Panc1 (cell line): ENCODE data around the gene COL26A1. TPM values are rescaled to one million over a fixed set of nuclear protein-coding genes. Genes with fewer than 3 reads are reported as not detected.

Source experiments
- ATAC-seq: fragments of 200-7000 bp; cut with Tn5 transposase; 2 replicates; pipeline ENCODE4 v1.9.1; 2020; ENCODE audit warnings: mild to moderate bottlenecking, moderate library complexity
- BruUV-seq: library from RNA; stranded (reverse); fragments of 400-500 nt; replicated peaks from 2 replicates; lab custom pipeline; 2021; lab: Mats Ljungman, UMichigan
- CTCF ChIA-PET: fragments of 300-600 bp; sonication (Branson Sonifier 250); formaldehyde crosslinking; loops from one replicate; lab custom pipeline; 2022; ENCODE audit warnings: antibody characterized with exemption; lab: Charles Lee
- POLR2A ChIA-PET: fragments of 300-600 bp; sonication (Branson Sonifier 250); formaldehyde crosslinking; loops from one replicate; lab custom pipeline; 2022; ENCODE audit warnings: antibody characterized with exemption; lab: Charles Lee
- DNase-seq: peaks from one replicate; pipeline ENCODE4 v3.0.0-alpha.2; 2010; ENCODE audit warnings: low read depth, low spot score
- H3K27ac ChIP-seq: 2 replicates; pipeline ENCODE4 v1.5.1; 2011; ENCODE audit warnings: mild to moderate bottlenecking, low read length, inconsistent platforms
- H3K27me3 ChIP-seq: fragments of 200-500 bp; sonication (Bioruptor generic); 2 replicates; pipeline ENCODE4 v1.6.0; 2014; ENCODE audit warnings: low read length, inconsistent platforms; ENCODE audit not compliant: control insufficient read depth, insufficient read depth
- H3K36me3 ChIP-seq: fragments of 200-500 bp; sonication (Bioruptor generic); 2 replicates; pipeline ENCODE4 v1.5.1; 2014; ENCODE audit warnings: inconsistent platforms, mild to moderate bottlenecking, low read length, moderate library complexity; ENCODE audit not compliant: control insufficient read depth, insufficient read depth
- H3K4me1 ChIP-seq: 2 replicates; pipeline ENCODE4 v1.5.1; 2011; ENCODE audit warnings: inconsistent platforms, mild to moderate bottlenecking, low read length, moderate library complexity; ENCODE audit not compliant: control insufficient read depth, insufficient read depth
- H3K4me3 ChIP-seq, 2 experiments: 2 replicates each; pipeline ENCODE4 v1.5.1; 2011 to 2012; ENCODE audit warnings: low read depth in 2 of 2, low read length in 2 of 2, mild to moderate bottlenecking in 2 of 2, inconsistent platforms in 1 of 2, moderate library complexity in 1 of 2
- H3K9me3 ChIP-seq: fragments of 200-500 bp; sonication (Bioruptor generic); 2 replicates; pipeline ENCODE4 v1.5.1; 2014; ENCODE audit warnings: low read depth, mild to moderate bottlenecking, inconsistent platforms, low read length, moderate library complexity; ENCODE audit not compliant: control insufficient read depth, insufficient read depth
- CTCF ChIP-seq: fragments of 450-650 bp; IDR thresholded peaks from 2 replicates; pipeline ENCODE4 v1.5.1; 2017; ENCODE audit warnings: mild to moderate bottlenecking
- POLR2AphosphoS5 ChIP-seq: IDR thresholded peaks from 2 replicates; pipeline ENCODE4 v1.6.1; 2012; ENCODE audit warnings: mild to moderate bottlenecking, low read depth, low read length, moderate library complexity
- REST ChIP-seq, 2 experiments: IDR thresholded peaks; 2 replicates each; pipeline ENCODE4 v1.6.1; 2011 to 2012; ENCODE audit warnings: low read depth in 2 of 2, control low read depth in 1 of 2, low read length in 1 of 2, mild to moderate bottlenecking in 1 of 2, moderate library complexity in 1 of 2; ENCODE audit not compliant: insufficient read depth in 1 of 2
- SIN3A ChIP-seq: IDR thresholded peaks from 2 replicates; pipeline ENCODE4 v1.6.1; 2012; ENCODE audit warnings: low read depth, mild to moderate bottlenecking, low read length, moderate library complexity, borderline replicate concordance; ENCODE audit not compliant: insufficient read depth
- TCF7L2 ChIP-seq: IDR thresholded peaks from 2 replicates; pipeline ENCODE4 v1.6.1; 2011; ENCODE audit warnings: mild to moderate bottlenecking, low read depth, low read length, inconsistent platforms
- in situ Hi-C: cut with HindIII; loops from 2 replicates; pipeline ENCODE4 v1.10.0; 2016; ENCODE audit warnings: low sequenced_read_pairs, low pct_unique_long_range_greater_than_20kb
- intact Hi-C: fragments of 100-400 bp; cut with micrococcal nuclease; formaldehyde crosslinking; loops from one replicate; pipeline ENCODE4 v1.10.0; 2022; ENCODE audit not compliant: unreplicated experiment
- total RNA-seq: library from RNA; stranded (reverse); gene quantifications from one replicate; pipeline ENCODE4 v1.2.1, GENCODE V29; 2021; ENCODE audit not compliant: unreplicated experiment

COL26A1 gene
- total RNA-seq, 1 experiment from 2014 or later: 25.8 TPM

GRCh38 chr7:101390901-101391301 lies 28.2 kb downstream of the COL26A1 start:
- intact Hi-C loops (no loop called here), in situ Hi-C loops (no loop called here)
- no peaks in the 10 kb centered on the region for H3K9me3 ChIP-seq
- ChIA-PET CTCF (no interaction called here), POLR2A (no interaction called here)
- DNase-seq (no peak), ATAC-seq (peak; percentile 74)
- TF ChIP-seq REST (IDR thresholded peaks at IDR 0.05; ENCODE audit: insufficient read depth in 1 of 2, low read depth in 2 of 2, low read length in 1 of 2) (no peak), SIN3A (no peak), TCF7L2 (0 out of 2 replicates have a peak, but pooled peaks have one; percentile 37), POLR2AphosphoS5 (no peak)
- H3K36me3 ChIP-seq: no peaks in the 10 kb centered on the region
- no peak overlapping the region for H3K4me3 ChIP-seq
- peak overlapping the region; percentile 20; the same call in 1 of the 2 replicates for H3K27ac ChIP-seq
- H3K4me1 ChIP-seq: peaks cover 14% of the 10 kb centered on the region
- H3K27me3 ChIP-seq: no peaks in the 10 kb centered on the region
- BruUV-seq: no TSS peak

GRCh38 chr7:101391991-101392390 lies 29.3 kb downstream of the COL26A1 start:
- no peaks in the 10 kb centered on the region for H3K36me3 ChIP-seq
- no peak for TF ChIP-seq CTCF
- no peak for TF ChIP-seq REST (IDR thresholded peaks at IDR 0.05; ENCODE audit: insufficient read depth in 1 of 2, low read depth in 2 of 2, low read length in 1 of 2)
- no peak for TF ChIP-seq SIN3A
- TF ChIP-seq POLR2AphosphoS5: no peak
- TF ChIP-seq TCF7L2: no peak
- H3K4me1 ChIP-seq: peaks cover 10% of the 10 kb centered on the region
- no peak for DNase-seq
- no TSS peak for BruUV-seq
- intact Hi-C loops (no loop called here), in situ Hi-C loops (no loop called here)
- H3K27ac ChIP-seq: peak overlapping the region; percentile 12; the same call in 1 of the 2 replicates
- H3K27me3 ChIP-seq: no peaks in the 10 kb centered on the region
- H3K9me3 ChIP-seq: no peaks in the 10 kb centered on the region
- ATAC-seq: no peak
- H3K4me3 ChIP-seq: no peak overlapping the region
- ChIA-PET CTCF (interaction anchor here (0.6 kb wide), 1 partner anchor 165 kb away, joined by 8 read pairs; no protein-coding TSS in a partner anchor), POLR2A (no interaction called here)
